Spleen (tissue), 11 donors: ENCODE results near the gene TMEM272. TPM values are rescaled to one million over a fixed set of nuclear protein-coding genes. Genes with fewer than 3 reads are reported as not detected.
A peak's percentile ranks its signal among the peaks of the same experiment; 100 is the strongest.

Experiments
- DNase-seq: peaks from one replicate; pipeline ENCODE4 v3.0.0-alpha.2; 2020
- H3K27ac ChIP-seq, 8 donors: fragments of 200-600 bp; sonication (generic) in 7 of 8; 1 replicate in 4 of 8; 2 replicates in 4 of 8; pipeline versions ENCODE4 v1.5.0 to v1.8.0; 2016 to 2021; ENCODE audit warnings: inconsistent platforms in 4 of 8, mild to moderate bottlenecking in 4 of 8, moderate library complexity in 1 of 8
- H3K27me3 ChIP-seq, 7 donors: fragments of 200-600 bp; sonication (generic) in 6 of 7; replicated peaks in 1 of 7; 1 replicate in 4 of 7; 2 replicates in 3 of 7; pipeline versions ENCODE4 v1.5.0 to v1.8.0; 2016 to 2021; ENCODE audit warnings: inconsistent platforms in 3 of 7, mild to moderate bottlenecking in 1 of 7
- H3K36me3 ChIP-seq, 6 donors: fragments of 200-600 bp; sonication (generic) in 5 of 6; 1 replicate in 4 of 6; 2 replicates in 2 of 6; pipeline versions ENCODE4 v1.5.0 to v1.8.0; 2016 to 2021; ENCODE audit warnings: inconsistent platforms in 2 of 6
- H3K4me1 ChIP-seq, 6 donors: fragments of 200-600 bp; sonication (generic) in 5 of 6; 1 replicate in 3 of 6; 2 replicates in 3 of 6; pipeline versions ENCODE4 v1.5.0 to v1.8.0; 2016 to 2021; ENCODE audit warnings: inconsistent platforms in 3 of 6
- H3K4me3 ChIP-seq, 8 donors: fragments of 200-600 bp; sonication (generic) in 7 of 8; 1 replicate in 4 of 8; 2 replicates in 4 of 8; pipeline versions ENCODE4 v1.5.0 to v1.8.0; 2016 to 2021; ENCODE audit warnings: inconsistent platforms in 4 of 8, mild to moderate bottlenecking in 4 of 8, moderate library complexity in 2 of 8
- H3K9me3 ChIP-seq, 8 donors: fragments of 200-600 bp; sonication (generic) in 7 of 8; 1 replicate in 4 of 8; 2 replicates in 4 of 8; pipeline versions ENCODE4 v1.5.0 to v1.8.0; 2016 to 2021; ENCODE audit warnings: inconsistent platforms in 4 of 8
- CTCF ChIP-seq, 11 experiments: fragments of 200-600 bp in 7 of 11; fragments of 450-650 bp in 4 of 11; sonication (generic) in 4 of 11; IDR thresholded peaks in 8 of 11; conservative IDR thresholded peaks in 3 of 11; 1 replicate in 7 of 11; 2 replicates in 4 of 11; pipeline versions ENCODE4 v1.4.0 to v1.8.0; 2016 to 2021; ENCODE audit warnings: antibody characterized with exemption in 11 of 11, inconsistent platforms in 4 of 11, mild to moderate bottlenecking in 1 of 11
- POLR2A ChIP-seq, 3 donors: fragments of 450-650 bp; IDR thresholded peaks; one replicate each; pipeline ENCODE4 v1.5.1; 2017; ENCODE audit warnings: antibody characterized with exemption in 3 of 3, mild to moderate bottlenecking in 1 of 3
- POLR2AphosphoS5 ChIP-seq, 3 donors: sonication (generic); formaldehyde crosslinking; IDR thresholded peaks; one replicate each; pipeline ENCODE4 v1.5.1; 2017; ENCODE audit warnings: antibody characterized with exemption in 3 of 3
- WGBS, 5 donors: extraction: QIAGEN DNeasy Blood & Tissue Kit in 3 of 5; methylation state at CpG; one replicate each; pipeline versions ENCODE4 v1.1.5 to v1.1.7; 2013 to 2018; 5-methylcytosine and 5-hydroxymethylcytosine counted together
- intact Hi-C: fragments of 100-400 bp; cut with DNase I; formaldehyde crosslinking; loops from one replicate; pipeline ENCODE4 v1.15.0; 2023; ENCODE audit warnings: low total_unique reads
- polyA plus RNA-seq, 3 donors: library from polyadenylated mRNA; stranded (reverse); fragments of 200-250 nt; gene quantifications; one replicate each; pipeline ENCODE4 v1.2.1, GENCODE V29; 2013
- total RNA-seq, 7 donors: library from RNA; depleted of rRNA in 3 of 7; stranded (reverse); fragments of >200 nt in 3 of 7; fragmentation: NEBNext Ultra II Directional in 4 of 7; extraction: Animal tissue kit (Norgen Biotek cat#: 25700) in 4 of 7; gene quantifications; one replicate each; pipeline versions ENCODE4 v1.1.0 to v1.2.1, GENCODE V29; 2016 to 2021
- donor health status: healthy with polysubstance abuse.
- donor health status: DM: no; HTN: no; CAD: no; lungs with moderate emphysema.
- donor health status: DM: no; HTN: no; CAD: no.
- donor health status: Bipolar disorder and iron deficiency.
- donor health status: healthy.
- donor health status: DM: no; HTN: no; CAD: no.
- donor health status: DM: yes; HTN: yes; CAD: no.

TMEM272 gene
- total and polyA plus RNA-seq, 10 donors = 0.03 to 3.3 (median 1.1) TPM

GRCh38 chr13:51772105-51772455 is 72.9 kb downstream of the TMEM272 start:
- no peak overlapping the region for H3K27ac ChIP-seq
- TF ChIP-seq CTCF (IDR thresholded peaks at IDR 0.05 in 8 of 11, conservative IDR thresholded peaks at IDR 0.05 in 3 of 11) = no peak
- no peak for TF ChIP-seq POLR2AphosphoS5 (IDR thresholded peaks at IDR 0.05)
- no peak for TF ChIP-seq POLR2A (IDR thresholded peaks at IDR 0.05)
- 89 to 93% (median 91%) methylated on average over 9 of the region's 9 CpGs for WGBS, 5 donors
- H3K4me1 ChIP-seq = peaks cover 0 to 26% (median 11%) of the 10 kb centered on the region in 6 donors
- H3K27me3 ChIP-seq = no peaks in the 10 kb centered on the region
- intact Hi-C loops = no loop called here
- no peak for DNase-seq
- H3K36me3 ChIP-seq = peaks cover 0 to 45% (median 7%) of the 10 kb centered on the region in 6 donors
- H3K9me3 ChIP-seq = no peaks in the 10 kb centered on the region
- no peak overlapping the region for H3K4me3 ChIP-seq

- H3K4me1 ChIP-seq = peaks cover 0 to 26% (median 11%) of the 10 kb centered on the region in 6 donors
- TF ChIP-seq POLR2AphosphoS5 (IDR thresholded peaks at IDR 0.05) (peak in 2 of 3 donors; percentile 5 to 13), CTCF (IDR thresholded peaks at IDR 0.05 in 8 of 11, conservative IDR thresholded peaks at IDR 0.05 in 3 of 11) (no peak), POLR2A (IDR thresholded peaks at IDR 0.05) (no peak)
- no peaks in the 10 kb centered on the region for H3K9me3 ChIP-seq
- DNase-seq = no peak
- H3K27me3 ChIP-seq = no peaks in the 10 kb centered on the region
- H3K27ac ChIP-seq = no peak overlapping the region
- intact Hi-C loops = no loop called here
- 92 to 94% (median 93%) methylated on average over 17 of the region's 17 CpGs for WGBS, 5 donors
- H3K36me3 ChIP-seq = peaks cover 0 to 51% (median 9%) of the 10 kb centered on the region in 6 donors
- H3K4me3 ChIP-seq = no peak overlapping the region
Measured at GRCh38 chr13:51771418-51772104, 73.4 kb downstream of the TMEM272 start.

- Histone ChIP-seq H3K36me3 (peaks cover 0 to 58% (median 13%) of the 10 kb centered on the region in 6 donors), H3K9me3 (no peaks in the 10 kb centered on the region), H3K27ac (no peak overlapping the region), H3K27me3 (no peaks in the 10 kb centered on the region), H3K4me3 (no peak overlapping the region), H3K4me1 (peaks cover 0 to 26% (median 11%) of the 10 kb centered on the region in 6 donors)
- DNase-seq = no peak
- intact Hi-C loops = no loop called here
- TF ChIP-seq POLR2A (IDR thresholded peaks at IDR 0.05) (no peak), POLR2AphosphoS5 (IDR thresholded peaks at IDR 0.05) (peak in 1 of 3 donors; percentile 29), CTCF (IDR thresholded peaks at IDR 0.05 in 8 of 11, conservative IDR thresholded peaks at IDR 0.05 in 3 of 11) (no peak)
- WGBS, 5 donors = 90 to 96% (median 91%) methylated on average over 11 of the region's 11 CpGs
Measured at GRCh38 chr13:51770681-51771417, 74.1 kb downstream of the TMEM272 start.

- intact Hi-C loops = no loop called here
- WGBS, 5 donors = 80 to 99% (median 97%) methylated on average over 6 of the region's 6 CpGs
Measured at GRCh38 chr13:51770160-51770559, 74.8 kb downstream of the TMEM272 start.

More at GRCh38 chr13:51770160-51770559, 74.8 kb downstream of the TMEM272 start:
- Histone ChIP-seq H3K4me3 (no peak overlapping the region), H3K4me1 (peaks cover 0 to 26% (median 12%) of the 10 kb centered on the region in 6 donors), H3K9me3 (no peaks in the 10 kb centered on the region), H3K27me3 (no peaks in the 10 kb centered on the region), H3K27ac (peak overlapping the region in 2 of 8 donors; percentile 28 to 31), H3K36me3 (peaks cover 0 to 65% (median 13%) of the 10 kb centered on the region in 6 donors)
- DNase-seq = no peak
- no peak for TF ChIP-seq POLR2AphosphoS5 (IDR thresholded peaks at IDR 0.05)
- TF ChIP-seq CTCF (IDR thresholded peaks at IDR 0.05 in 8 of 11, conservative IDR thresholded peaks at IDR 0.05 in 3 of 11) = no peak
- TF ChIP-seq POLR2A (IDR thresholded peaks at IDR 0.05) = no peak
